HCT116 (cell line): ENCODE results near the gene C12orf57.

Source experiments
- CEBPB ChIP-seq: IDR thresholded peaks from 2 replicates; pipeline ENCODE4 v1.6.1; 2012; ENCODE audit warnings: low read depth
- ELF1 ChIP-seq: IDR thresholded peaks from 2 replicates; pipeline ENCODE4 v1.6.1; 2012; ENCODE audit warnings: low read depth, borderline replicate concordance
- EZH2 ChIP-seq: fragments of 200-600 bp; sonication (generic); IDR thresholded peaks from 2 replicates; pipeline ENCODE4 v1.6.1; 2017; ENCODE audit warnings: antibody characterized with exemption, mixed run types
- EZH2phosphoT487 ChIP-seq: fragments of 200-600 bp; IDR thresholded peaks from 2 replicates; pipeline ENCODE4 v1.6.1; 2018; ENCODE audit warnings: antibody characterized with exemption, borderline replicate concordance
- JUND ChIP-seq: IDR thresholded peaks from 2 replicates; pipeline ENCODE4 v1.6.1; 2012
- SP1 ChIP-seq: IDR thresholded peaks from 2 replicates; pipeline ENCODE4 v1.6.1; 2012; ENCODE audit warnings: low read depth
- SRF ChIP-seq: IDR thresholded peaks from 2 replicates; pipeline ENCODE4 v1.6.1; 2012; ENCODE audit warnings: low read depth
- TF ChIP-seq, protein P1 (sequence below), 3 experiments: fragments of 200-600 bp in 1 of 3; sonication (generic) in 1 of 3; IDR thresholded peaks in 2 of 3; conservative IDR thresholded peaks in 1 of 3; 2 replicates each; pipeline ENCODE4 v1.5.1; 2012 to 2017; ENCODE audit warnings: low read depth in 2 of 3, low read length in 2 of 3, antibody characterized with exemption in 1 of 3, borderline replicate concordance in 1 of 3, control low read depth in 1 of 3, mild to moderate bottlenecking in 1 of 3, mixed read lengths in 1 of 3, mixed run types in 1 of 3, moderate library complexity in 1 of 3; ENCODE audit not compliant: insufficient read depth in 1 of 3
- TF ChIP-seq, protein P2 (sequence below): IDR thresholded peaks from 2 replicates; pipeline ENCODE4 v1.6.1; 2012

DNA sequence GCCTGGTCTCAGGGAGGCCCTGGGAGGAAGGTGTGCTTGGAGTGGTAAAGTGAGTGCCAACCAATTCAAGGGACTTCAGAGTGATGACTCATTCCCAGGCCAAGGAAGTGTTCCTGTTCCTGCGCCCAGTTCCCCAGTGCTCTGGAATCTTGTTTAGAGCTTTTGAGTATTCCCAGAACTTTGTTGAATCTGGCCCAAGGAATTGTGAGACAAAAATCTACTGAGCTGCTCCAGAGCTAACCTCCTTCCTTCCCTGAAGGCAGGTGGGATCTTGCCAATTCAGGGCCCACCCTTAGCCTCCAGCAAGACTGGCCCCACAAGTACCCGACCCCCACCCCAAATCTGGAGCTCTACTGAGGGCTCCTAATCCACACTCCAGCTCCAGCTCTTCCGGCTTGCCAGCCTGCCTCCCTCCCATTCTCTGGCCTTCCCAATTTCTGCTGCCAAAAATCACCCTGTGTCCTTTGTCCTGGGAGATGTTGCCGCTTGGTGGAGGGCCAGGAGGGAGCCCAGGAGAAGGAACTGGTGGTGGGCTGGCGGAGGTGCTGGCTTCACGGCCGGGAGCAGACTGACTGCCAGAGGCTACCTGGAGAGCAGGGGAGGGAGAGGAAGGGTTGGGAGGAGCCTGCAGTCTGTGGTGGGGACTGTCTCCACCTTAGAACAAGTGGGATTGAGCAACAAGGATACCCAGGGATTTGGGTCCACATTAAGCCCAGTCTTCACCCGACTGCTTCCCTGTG, 18.1 kb upstream of the C12orf57 start:
- TF ChIP-seq EZH2: no peak
- TF ChIP-seq, protein P1, sequence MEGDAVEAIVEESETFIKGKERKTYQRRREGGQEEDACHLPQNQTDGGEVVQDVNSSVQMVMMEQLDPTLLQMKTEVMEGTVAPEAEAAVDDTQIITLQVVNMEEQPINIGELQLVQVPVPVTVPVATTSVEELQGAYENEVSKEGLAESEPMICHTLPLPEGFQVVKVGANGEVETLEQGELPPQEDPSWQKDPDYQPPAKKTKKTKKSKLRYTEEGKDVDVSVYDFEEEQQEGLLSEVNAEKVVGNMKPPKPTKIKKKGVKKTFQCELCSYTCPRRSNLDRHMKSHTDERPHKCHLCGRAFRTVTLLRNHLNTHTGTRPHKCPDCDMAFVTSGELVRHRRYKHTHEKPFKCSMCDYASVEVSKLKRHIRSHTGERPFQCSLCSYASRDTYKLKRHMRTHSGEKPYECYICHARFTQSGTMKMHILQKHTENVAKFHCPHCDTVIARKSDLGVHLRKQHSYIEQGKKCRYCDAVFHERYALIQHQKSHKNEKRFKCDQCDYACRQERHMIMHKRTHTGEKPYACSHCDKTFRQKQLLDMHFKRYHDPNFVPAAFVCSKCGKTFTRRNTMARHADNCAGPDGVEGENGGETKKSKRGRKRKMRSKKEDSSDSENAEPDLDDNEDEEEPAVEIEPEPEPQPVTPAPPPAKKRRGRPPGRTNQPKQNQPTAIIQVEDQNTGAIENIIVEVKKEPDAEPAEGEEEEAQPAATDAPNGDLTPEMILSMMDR (IDR thresholded peaks at IDR 0.05 in 2 of 3, conservative IDR thresholded peaks at IDR 0.05 in 1 of 3; ENCODE audit: borderline replicate concordance in 1 of 3, insufficient read depth in 1 of 3, low read depth in 2 of 3, low read length in 2 of 3): no peak
- TF ChIP-seq CEBPB: no peak
- no peak for TF ChIP-seq ELF1
- no peak for TF ChIP-seq SRF
- no peak for TF ChIP-seq JUND
- TF ChIP-seq EZH2phosphoT487: no peak
- TF ChIP-seq, protein P2, sequence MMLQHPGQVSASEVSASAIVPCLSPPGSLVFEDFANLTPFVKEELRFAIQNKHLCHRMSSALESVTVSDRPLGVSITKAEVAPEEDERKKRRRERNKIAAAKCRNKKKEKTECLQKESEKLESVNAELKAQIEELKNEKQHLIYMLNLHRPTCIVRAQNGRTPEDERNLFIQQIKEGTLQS: no peak
- no peak for TF ChIP-seq SP1
